Suprapubic skin (tissue), 4 donors: Measurements from ENCODE around the gene ASIC2. TPM values are rescaled to one million over a fixed set of nuclear protein-coding genes. Genes with fewer than 3 reads are reported as not detected.

Source experiments
- DNase-seq, 2 donors: peaks; one replicate each; pipeline ENCODE4 v3.0.0-alpha.2; 2019; ENCODE audit warnings: low spot score in 2 of 2
- H3K27ac ChIP-seq: fragments of 200-600 bp; sonication (generic); one replicate; pipeline ENCODE4 v1.5.1; 2019
- H3K27me3 ChIP-seq: fragments of 200-600 bp; sonication (generic); one replicate; pipeline ENCODE4 v1.5.1; 2019
- H3K36me3 ChIP-seq: fragments of 200-600 bp; sonication (generic); one replicate; pipeline ENCODE4 v1.5.1; 2019
- H3K4me1 ChIP-seq: fragments of 200-600 bp; sonication (generic); one replicate; pipeline ENCODE4 v1.5.1; 2019
- H3K4me3 ChIP-seq: fragments of 200-600 bp; sonication (generic); one replicate; pipeline ENCODE4 v1.5.1; 2019; ENCODE audit warnings: mild to moderate bottlenecking
- H3K9me3 ChIP-seq: fragments of 200-600 bp; sonication (generic); one replicate; pipeline ENCODE4 v1.5.1; 2019
- EP300 ChIP-seq: sonication (generic); formaldehyde crosslinking; IDR thresholded peaks from one replicate; pipeline ENCODE4 v1.6.1; 2017; ENCODE audit warnings: antibody characterized with exemption
- POLR2A ChIP-seq, 2 donors: fragments of 450-650 bp; IDR thresholded peaks; one replicate each; pipeline ENCODE4 v1.6.1; 2017; ENCODE audit warnings: antibody characterized with exemption in 2 of 2, mild to moderate bottlenecking in 2 of 2, moderate library complexity in 2 of 2
- POLR2AphosphoS5 ChIP-seq, 3 donors: sonication (generic); formaldehyde crosslinking; IDR thresholded peaks; one replicate each; pipeline ENCODE4 v1.6.1; 2017; ENCODE audit warnings: antibody characterized with exemption in 3 of 3
- WGBS: methylation state at CpG from one replicate; pipeline ENCODE4 v1.1.5; 2018; 5-methylcytosine and 5-hydroxymethylcytosine counted together
- total RNA-seq, 4 donors: library from RNA; depleted of rRNA; stranded (reverse); fragments of >200 nt; gene quantifications; one replicate each; pipeline ENCODE4 v1.1.0, GENCODE V29; 2016
- TF ChIP-seq, protein P1 (sequence below), 2 donors: fragments of 200-600 bp in 1 of 2; fragments of 450-650 bp in 1 of 2; sonication (generic) in 1 of 2; IDR thresholded peaks; one replicate each; pipeline ENCODE4 v1.5.1; 2016 to 2019; ENCODE audit warnings: antibody characterized with exemption in 2 of 2, mild to moderate bottlenecking in 1 of 2, moderate library complexity in 1 of 2

ASIC2 gene
- total RNA-seq, 4 donors from 2014 or later, result not detected

DNA sequence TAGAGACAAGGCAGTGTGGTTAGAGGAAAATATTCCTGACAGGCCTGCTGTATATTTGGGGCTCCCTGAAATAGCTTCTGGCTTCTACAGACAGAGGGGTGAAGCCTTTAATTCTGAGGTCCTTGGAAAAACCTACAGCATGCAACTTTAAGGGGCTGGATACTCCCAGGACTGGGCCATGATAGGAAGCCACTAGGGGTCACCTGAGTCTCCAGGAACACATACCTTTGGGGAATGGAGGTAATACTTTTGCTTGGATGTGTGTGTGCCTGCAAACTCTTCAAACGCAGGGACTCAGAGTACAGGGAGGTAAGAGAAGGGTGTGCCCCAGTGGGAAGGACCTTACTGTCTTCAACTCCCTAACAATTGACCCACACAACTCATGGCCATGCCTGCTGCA, 4.1 kb downstream of the ASIC2 start:
- Histone ChIP-seq H3K4me3 (no peak overlapping the region), H3K36me3 (no peaks in the 10 kb centered on the region), H3K27ac (no peak overlapping the region), H3K4me1 (peaks cover 46% of the 10 kb centered on the region), H3K27me3 (peaks cover 55% of the 10 kb centered on the region), H3K9me3 (no peaks in the 10 kb centered on the region)
- TF ChIP-seq EP300, result no peak
- TF ChIP-seq, protein P1, sequence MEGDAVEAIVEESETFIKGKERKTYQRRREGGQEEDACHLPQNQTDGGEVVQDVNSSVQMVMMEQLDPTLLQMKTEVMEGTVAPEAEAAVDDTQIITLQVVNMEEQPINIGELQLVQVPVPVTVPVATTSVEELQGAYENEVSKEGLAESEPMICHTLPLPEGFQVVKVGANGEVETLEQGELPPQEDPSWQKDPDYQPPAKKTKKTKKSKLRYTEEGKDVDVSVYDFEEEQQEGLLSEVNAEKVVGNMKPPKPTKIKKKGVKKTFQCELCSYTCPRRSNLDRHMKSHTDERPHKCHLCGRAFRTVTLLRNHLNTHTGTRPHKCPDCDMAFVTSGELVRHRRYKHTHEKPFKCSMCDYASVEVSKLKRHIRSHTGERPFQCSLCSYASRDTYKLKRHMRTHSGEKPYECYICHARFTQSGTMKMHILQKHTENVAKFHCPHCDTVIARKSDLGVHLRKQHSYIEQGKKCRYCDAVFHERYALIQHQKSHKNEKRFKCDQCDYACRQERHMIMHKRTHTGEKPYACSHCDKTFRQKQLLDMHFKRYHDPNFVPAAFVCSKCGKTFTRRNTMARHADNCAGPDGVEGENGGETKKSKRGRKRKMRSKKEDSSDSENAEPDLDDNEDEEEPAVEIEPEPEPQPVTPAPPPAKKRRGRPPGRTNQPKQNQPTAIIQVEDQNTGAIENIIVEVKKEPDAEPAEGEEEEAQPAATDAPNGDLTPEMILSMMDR (IDR thresholded peaks at IDR 0.05), result no peak
- TF ChIP-seq POLR2AphosphoS5 (IDR thresholded peaks at IDR 0.05), result no peak
- TF ChIP-seq POLR2A (IDR thresholded peaks at IDR 0.05), result no peak
- DNase-seq, result no peak
- WGBS, result 75% methylated on average over 1 of the region's 1 CpG

DNA sequence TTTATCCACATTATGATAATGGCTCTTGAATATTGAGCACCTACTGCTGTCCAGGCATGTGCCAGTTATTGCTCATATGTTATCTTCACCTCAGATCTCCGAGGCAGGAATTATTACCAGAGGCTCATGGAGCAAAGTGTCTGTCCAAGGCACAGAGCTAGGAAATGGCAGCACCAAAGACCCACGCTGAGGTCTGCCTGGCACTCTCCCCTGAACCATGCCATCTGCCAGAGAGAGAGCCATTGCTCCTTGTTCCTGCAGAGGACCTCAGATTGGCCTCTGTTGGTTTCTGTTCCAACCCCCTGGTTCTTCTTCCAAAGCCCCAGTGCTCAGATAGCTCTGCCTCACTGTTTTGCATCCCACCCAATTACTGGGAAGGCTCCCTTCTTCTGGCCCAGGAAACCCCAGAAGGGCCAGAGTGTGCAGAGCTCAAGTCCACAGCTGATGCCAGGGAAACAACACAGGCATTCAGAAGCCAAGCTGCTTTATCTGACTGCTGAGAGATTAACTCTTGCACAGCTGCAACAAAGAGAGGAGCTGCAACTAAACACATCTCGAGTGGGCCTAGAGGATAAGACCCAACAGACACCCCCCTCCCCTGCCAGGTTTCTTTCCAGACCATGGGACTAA, 5.9 kb downstream of the ASIC2 start:
- no peak for DNase-seq
- Histone ChIP-seq H3K4me3 (no peak overlapping the region), H3K27ac (no peak overlapping the region), H3K27me3 (peaks cover 38% of the 10 kb centered on the region), H3K4me1 (peaks cover 40% of the 10 kb centered on the region), H3K9me3 (no peaks in the 10 kb centered on the region), H3K36me3 (no peaks in the 10 kb centered on the region)
- TF ChIP-seq EP300 (no peak), POLR2AphosphoS5 (IDR thresholded peaks at IDR 0.05) (no peak), POLR2A (IDR thresholded peaks at IDR 0.05) (no peak)
- TF ChIP-seq, protein P1 (IDR thresholded peaks at IDR 0.05), result no peak
- 49% methylated on average over 3 of the region's 3 CpGs for whole genome bisulfite sequencing

DNA sequence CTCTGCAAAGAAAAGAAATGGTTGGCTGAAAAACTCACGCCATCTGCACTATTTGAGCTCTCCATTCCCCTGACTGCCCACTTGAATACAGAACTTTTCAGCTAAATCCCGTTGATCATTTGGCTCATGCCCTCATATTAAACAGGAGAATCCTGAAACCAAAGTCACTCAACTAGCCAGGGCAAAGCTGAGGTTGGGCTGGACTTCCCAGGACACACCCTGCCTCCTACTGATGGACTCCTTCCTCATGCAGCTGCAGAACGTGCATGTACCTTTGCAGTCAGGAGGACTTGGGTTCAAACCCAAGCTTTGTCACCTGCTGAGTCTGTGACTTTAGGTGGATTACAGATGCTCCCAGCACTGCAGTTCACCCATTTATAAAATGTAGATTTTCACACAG, 7.7 kb downstream of the ASIC2 start:
- Histone ChIP-seq H3K9me3 (no peaks in the 10 kb centered on the region), H3K27me3 (peaks cover 20% of the 10 kb centered on the region), H3K4me3 (no peak overlapping the region), H3K36me3 (no peaks in the 10 kb centered on the region), H3K4me1 (peaks cover 30% of the 10 kb centered on the region), H3K27ac (no peak overlapping the region)
- TF ChIP-seq EP300, result no peak
- no peak for TF ChIP-seq POLR2AphosphoS5 (IDR thresholded peaks at IDR 0.05)
- TF ChIP-seq, protein P1 (IDR thresholded peaks at IDR 0.05), result no peak
- no peak for TF ChIP-seq POLR2A (IDR thresholded peaks at IDR 0.05)
- 84% methylated on average over 3 of the region's 3 CpGs for WGBS
- no peak for DNase-seq

DNA sequence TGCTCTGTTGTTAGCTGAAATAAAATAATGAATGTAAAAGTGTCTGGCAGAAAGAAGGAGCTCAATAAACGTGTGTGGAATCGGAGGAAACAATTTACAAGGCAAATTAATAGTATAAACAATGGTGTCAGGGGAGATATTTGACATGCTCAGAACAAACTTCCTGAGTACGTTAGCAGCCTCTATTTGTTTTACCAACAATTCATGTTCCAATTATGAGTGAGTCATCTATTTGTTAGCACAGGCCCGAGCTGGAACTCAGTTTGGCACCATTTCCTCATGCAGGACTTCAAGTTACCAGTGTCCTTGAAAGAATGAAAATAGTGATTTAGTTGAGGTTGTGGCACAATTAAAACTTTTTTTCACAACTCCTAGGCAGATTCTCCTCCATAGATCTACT, 9.1 kb downstream of the ASIC2 start:
- no peak for DNase-seq
- no peak for TF ChIP-seq POLR2AphosphoS5 (IDR thresholded peaks at IDR 0.05)
- no peak for TF ChIP-seq EP300
- TF ChIP-seq, protein P1 (IDR thresholded peaks at IDR 0.05), result no peak
- TF ChIP-seq POLR2A (IDR thresholded peaks at IDR 0.05), result no peak
- Histone ChIP-seq H3K27me3 (peaks cover 11% of the 10 kb centered on the region), H3K9me3 (no peaks in the 10 kb centered on the region), H3K4me3 (no peak overlapping the region), H3K4me1 (peaks cover 30% of the 10 kb centered on the region), H3K27ac (no peak overlapping the region), H3K36me3 (no peaks in the 10 kb centered on the region)
- 12% methylated on average over 4 of the region's 4 CpGs for WGBS

DNA sequence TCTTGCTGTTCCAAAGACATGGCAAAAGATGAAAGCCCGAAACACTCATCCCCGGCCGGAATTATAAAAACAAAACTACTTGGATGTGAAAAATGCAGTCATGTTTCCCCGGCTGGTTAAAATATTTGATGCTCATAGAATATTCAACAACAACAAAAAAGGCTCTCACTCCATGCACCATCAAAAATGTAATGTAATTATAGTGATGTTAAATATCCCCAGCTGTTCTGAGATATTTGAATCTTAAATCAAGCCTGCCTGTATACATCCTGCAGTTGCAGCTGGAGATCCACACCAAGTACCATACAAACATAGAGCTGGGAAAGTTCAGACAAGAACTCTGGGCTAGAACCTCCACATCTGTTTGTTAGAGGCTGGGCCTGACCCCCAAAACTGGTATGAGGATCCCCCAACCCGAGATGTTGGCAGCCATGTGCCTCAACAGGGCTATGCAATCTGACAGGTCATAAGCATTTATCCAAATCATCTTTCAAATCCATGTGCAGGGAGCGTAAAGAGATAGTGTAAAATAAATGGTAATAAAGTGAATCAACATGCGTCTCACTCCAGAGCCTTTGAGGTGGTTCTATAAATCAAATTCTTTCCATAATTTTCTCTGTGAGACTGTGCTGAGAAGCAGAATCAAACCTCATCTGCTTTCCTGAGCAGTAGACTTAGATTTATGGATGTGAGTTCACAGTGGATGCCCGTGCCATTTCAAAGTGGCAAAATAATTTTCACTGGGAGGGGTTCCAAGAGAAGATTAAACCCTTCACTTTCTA, 12.7 kb downstream of the ASIC2 start:
- 81% methylated on average over 8 of the region's 8 CpGs for WGBS
- H3K9me3 ChIP-seq, result no peaks in the 10 kb centered on the region
- H3K27me3 ChIP-seq, result peaks cover 2% of the 10 kb centered on the region
- DNase-seq, result no peak
- H3K4me1 ChIP-seq, result peaks cover 26% of the 10 kb centered on the region
- H3K4me3 ChIP-seq, result no peak overlapping the region
- no peak overlapping the region for H3K27ac ChIP-seq
- H3K36me3 ChIP-seq, result no peaks in the 10 kb centered on the region
- TF ChIP-seq EP300, result no peak
- TF ChIP-seq, protein P1 (IDR thresholded peaks at IDR 0.05), result no peak
- TF ChIP-seq POLR2A (IDR thresholded peaks at IDR 0.05), result no peak
- TF ChIP-seq POLR2AphosphoS5 (IDR thresholded peaks at IDR 0.05), result no peak
